Thoracic aorta (tissue), 2 donors: ENCODE data around the gene GATD1. TPM values are rescaled to one million over a fixed set of nuclear protein-coding genes. Genes with fewer than 3 reads are reported as not detected.

ENCODE experiments used
- ATAC-seq: fragments of 150-250 bp; one replicate; pipeline ENCODE4 v1.8.0; 2017; ENCODE audit warnings: low read depth; ENCODE audit not compliant: insufficient number of reproducible peaks, low FRiP score
- DNase-seq: peaks from one replicate; pipeline ENCODE4 v3.0.0-alpha.2; 2020; ENCODE audit warnings: low spot score
- H3K27ac ChIP-seq, 2 donors: fragments of 200-600 bp; sonication (generic); 1 replicate in 1 of 2; 2 replicates in 1 of 2; pipeline ENCODE4 v1.5.1; 2016; ENCODE audit warnings: mild to moderate bottlenecking in 2 of 2, moderate library complexity in 2 of 2
- H3K27me3 ChIP-seq: fragments of 200-600 bp; sonication (generic); replicated peaks from 2 replicates; pipeline ENCODE4 v1.6.0; 2016; ENCODE audit warnings: mild to moderate bottlenecking; ENCODE audit not compliant: insufficient read depth
- H3K36me3 ChIP-seq: fragments of 200-600 bp; sonication (generic); one replicate; pipeline ENCODE4 v1.5.1; 2016
- H3K4me1 ChIP-seq, 2 donors: fragments of 200-600 bp; sonication (generic); 1 replicate in 1 of 2; 2 replicates in 1 of 2; pipeline versions ENCODE4 v1.5.1 to v1.6.0; 2016; ENCODE audit warnings: low read depth in 2 of 2, mild to moderate bottlenecking in 1 of 2; ENCODE audit not compliant: control insufficient read depth in 1 of 2
- H3K4me3 ChIP-seq: fragments of 200-600 bp; sonication (generic); 2 replicates; pipeline ENCODE4 v1.5.1; 2016; ENCODE audit warnings: mild to moderate bottlenecking
- H3K9me3 ChIP-seq: fragments of 200-600 bp; sonication (generic); 2 replicates; pipeline ENCODE4 v1.5.1; 2016
- CTCF ChIP-seq: fragments of 200-600 bp; sonication (generic); IDR thresholded peaks from one replicate; pipeline ENCODE4 v1.5.1; 2019; ENCODE audit warnings: antibody characterized with exemption
- total RNA-seq, 2 donors: library from RNA; depleted of rRNA; stranded (reverse); fragments of >200 nt; gene quantifications; one replicate each; pipeline versions ENCODE4 v1.1.0 to v1.2.3, GENCODE V29; 2016

GATD1 gene
- total RNA-seq, 2 donors from 2014 or later, result 32.5 to 48.7 TPM

GRCh38 chr11:820655-821511, 43.6 kb upstream of the GATD1 start:
- ATAC-seq, result peak; percentile 52
- Histone ChIP-seq H3K36me3 (peaks cover 34% of the 10 kb centered on the region), H3K4me1 (peaks cover 23 to 31% of the 10 kb centered on the region in 2 donors), H3K27me3 (no peaks in the 10 kb centered on the region), H3K9me3 (no peaks in the 10 kb centered on the region), H3K27ac (peak overlapping the region; percentile 99 to 100), H3K4me3 (peak overlapping the region; percentile 98)
- DNase-seq, result peak; percentile 86
- TF ChIP-seq CTCF, result no peak

- Histone ChIP-seq H3K27ac (peak overlapping the region; percentile 99 to 100), H3K36me3 (peaks cover 26% of the 10 kb centered on the region), H3K4me1 (peaks cover 23 to 31% of the 10 kb centered on the region in 2 donors), H3K4me3 (peak overlapping the region; percentile 98), H3K27me3 (no peaks in the 10 kb centered on the region), H3K9me3 (no peaks in the 10 kb centered on the region)
- no peak for TF ChIP-seq CTCF
- peak; percentile 70 for DNase-seq
- ATAC-seq, result peak; percentile 56
Observed at GRCh38 chr11:819943-820649, 42.8 kb upstream of the GATD1 start.

- Histone ChIP-seq H3K4me1 (peaks cover 23 to 31% of the 10 kb centered on the region in 2 donors), H3K36me3 (peaks cover 22% of the 10 kb centered on the region), H3K9me3 (no peaks in the 10 kb centered on the region), H3K27ac (peak overlapping the region; percentile 99 to 100), H3K27me3 (no peaks in the 10 kb centered on the region), H3K4me3 (peak overlapping the region; percentile 98)
- TF ChIP-seq CTCF, result peak; percentile 63
- DNase-seq (peak; percentile 70), ATAC-seq (peak; percentile 62)
Observed at GRCh38 chr11:819129-819931, 42.0 kb upstream of the GATD1 start.

- Histone ChIP-seq H3K27me3 (no peaks in the 10 kb centered on the region), H3K4me1 (peaks cover 23 to 31% of the 10 kb centered on the region in 2 donors), H3K4me3 (peak within 1 kb of the TSS; percentile 98), H3K9me3 (no peaks in the 10 kb centered on the region), H3K27ac (peak within 1 kb of the TSS; percentile 99 to 100), H3K36me3 (peaks cover 18% of the 10 kb centered on the region)
- DNase-seq, result no peak
- no peak for TF ChIP-seq CTCF
- ATAC-seq, result no peak
Observed at GRCh38 chr11:818396-819128, 41.3 kb upstream of the GATD1 start, which contains the start of gene PNPLA2. TSS of gene PNPLA2 (plus strand) at chr11:818914. CDS start at chr11:819719, 805 bp downstream.
